ENCODE results near the gene HIPK3.
A peak's percentile ranks its signal among the peaks of the same experiment; 100 is the strongest.

HIPK3 gene

GRCh38 chr11:33262011-33262645, 4.9 kb downstream of the HIPK3 start:
- Histone ChIP-seq H3K27ac (peak overlapping the region; percentile 29; the same call in 1 of the 2 replicates), H3K79me2 (ENCODE audit: insufficient read depth, low read depth) (peaks cover 98% of the 10 kb centered on the region), H3K4me2 (peak overlapping the region; percentile 13; the same call in 1 of the 2 replicates), H3K4me1 (ENCODE audit: low read depth, poor library complexity, severe bottlenecking) (peaks cover 62% of the 10 kb centered on the region), H4K20me1 (ENCODE audit: insufficient read depth) (peaks cover 7% of the 10 kb centered on the region; the same call in 1 of the 2 replicates), H3K4me3 (IDR thresholded peaks at IDR 0.05; ENCODE audit: insufficient read depth, low read depth, low read length) (no peak overlapping the region), H3K27me3 (ENCODE audit: insufficient read depth, low read depth) (no peaks in the 10 kb centered on the region), H3K9ac (no peak overlapping the region; the same call in 1 of the 2 replicates), H3K36me3 (ENCODE audit: insufficient read depth) (no peaks in the 10 kb centered on the region), H2AFZ (ENCODE audit: low read depth) (no peak overlapping the region)
- TF ChIP-seq, protein P1, sequence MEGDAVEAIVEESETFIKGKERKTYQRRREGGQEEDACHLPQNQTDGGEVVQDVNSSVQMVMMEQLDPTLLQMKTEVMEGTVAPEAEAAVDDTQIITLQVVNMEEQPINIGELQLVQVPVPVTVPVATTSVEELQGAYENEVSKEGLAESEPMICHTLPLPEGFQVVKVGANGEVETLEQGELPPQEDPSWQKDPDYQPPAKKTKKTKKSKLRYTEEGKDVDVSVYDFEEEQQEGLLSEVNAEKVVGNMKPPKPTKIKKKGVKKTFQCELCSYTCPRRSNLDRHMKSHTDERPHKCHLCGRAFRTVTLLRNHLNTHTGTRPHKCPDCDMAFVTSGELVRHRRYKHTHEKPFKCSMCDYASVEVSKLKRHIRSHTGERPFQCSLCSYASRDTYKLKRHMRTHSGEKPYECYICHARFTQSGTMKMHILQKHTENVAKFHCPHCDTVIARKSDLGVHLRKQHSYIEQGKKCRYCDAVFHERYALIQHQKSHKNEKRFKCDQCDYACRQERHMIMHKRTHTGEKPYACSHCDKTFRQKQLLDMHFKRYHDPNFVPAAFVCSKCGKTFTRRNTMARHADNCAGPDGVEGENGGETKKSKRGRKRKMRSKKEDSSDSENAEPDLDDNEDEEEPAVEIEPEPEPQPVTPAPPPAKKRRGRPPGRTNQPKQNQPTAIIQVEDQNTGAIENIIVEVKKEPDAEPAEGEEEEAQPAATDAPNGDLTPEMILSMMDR (conservative IDR thresholded peaks at IDR 0.05; ENCODE audit: low read depth, low read length), result no peak

DNA sequence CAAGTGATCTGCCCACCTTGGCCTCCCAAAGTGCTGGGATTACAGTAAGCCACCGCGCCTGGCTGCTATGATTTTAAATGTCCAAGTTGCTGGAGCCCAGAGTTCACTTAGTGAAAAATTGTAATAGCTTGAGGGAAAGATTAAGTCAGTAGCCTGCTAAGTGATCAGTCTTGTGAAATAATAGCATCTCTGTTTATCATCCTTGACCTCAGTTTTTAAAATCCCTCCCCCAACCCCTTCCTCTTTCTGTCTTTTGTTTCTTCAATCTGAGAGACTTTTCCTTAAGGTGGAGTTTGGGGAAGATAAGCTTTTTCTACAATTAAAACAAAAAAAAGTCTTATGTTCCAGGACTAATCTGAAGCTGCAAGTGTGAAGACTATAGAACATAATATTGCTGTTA, 6.4 kb downstream of the HIPK3 start:
- peaks cover 7% of the 10 kb centered on the region; the same call in 1 of the 2 replicates for H4K20me1 ChIP-seq (ENCODE audit: insufficient read depth)
- peaks cover 98% of the 10 kb centered on the region for H3K79me2 ChIP-seq (ENCODE audit: insufficient read depth, low read depth)
- peak overlapping the region; percentile 13; the same call in 1 of the 2 replicates for H3K4me2 ChIP-seq
- H3K36me3 ChIP-seq (ENCODE audit: insufficient read depth), result no peaks in the 10 kb centered on the region
- H3K4me1 ChIP-seq (ENCODE audit: low read depth, poor library complexity, severe bottlenecking), result peaks cover 62% of the 10 kb centered on the region
- H3K9ac ChIP-seq, result no peak overlapping the region
- no peak overlapping the region for H3K27ac ChIP-seq
- H3K4me3 ChIP-seq (IDR thresholded peaks at IDR 0.05; ENCODE audit: insufficient read depth, low read depth, low read length), result no peak overlapping the region
- no peaks in the 10 kb centered on the region for H3K27me3 ChIP-seq (ENCODE audit: insufficient read depth, low read depth)
- TF ChIP-seq, protein P1 (conservative IDR thresholded peaks at IDR 0.05; ENCODE audit: low read depth, low read length), result no peak
- H2AFZ ChIP-seq (ENCODE audit: low read depth), result no peak overlapping the region

DNA sequence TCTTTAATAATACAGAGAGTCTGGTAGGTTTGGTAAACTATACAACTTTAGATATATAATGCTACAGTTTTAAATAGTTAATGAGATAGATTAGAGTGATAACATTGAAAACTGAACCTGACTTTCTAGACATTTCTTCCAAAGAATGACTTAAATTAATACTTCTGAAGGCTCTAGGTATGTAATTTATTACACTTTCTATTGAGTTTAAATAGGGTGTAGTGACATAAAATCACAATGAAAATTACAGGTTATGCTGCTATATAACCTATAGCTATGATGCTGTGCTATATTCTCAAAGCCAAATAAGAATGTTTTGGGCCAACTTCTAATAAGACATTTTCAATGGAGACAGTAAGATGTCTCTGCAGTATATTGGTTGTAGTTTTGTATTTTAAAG, 7.7 kb downstream of the HIPK3 start:
- Histone ChIP-seq H3K79me2 (ENCODE audit: insufficient read depth, low read depth) (peaks cover 97% of the 10 kb centered on the region), H3K4me1 (ENCODE audit: low read depth, poor library complexity, severe bottlenecking) (peaks cover 74% of the 10 kb centered on the region), H4K20me1 (ENCODE audit: insufficient read depth) (peaks cover 11% of the 10 kb centered on the region; the same call in 1 of the 2 replicates), H3K4me3 (IDR thresholded peaks at IDR 0.05; ENCODE audit: insufficient read depth, low read depth, low read length) (no peak overlapping the region), H3K36me3 (ENCODE audit: insufficient read depth) (no peaks in the 10 kb centered on the region), H2AFZ (ENCODE audit: low read depth) (no peak overlapping the region), H3K27me3 (ENCODE audit: insufficient read depth, low read depth) (no peaks in the 10 kb centered on the region), H3K27ac (no peak overlapping the region), H3K9ac (no peak overlapping the region), H3K4me2 (peak overlapping the region; percentile 3; the same call in 1 of the 2 replicates)
- TF ChIP-seq, protein P1 (conservative IDR thresholded peaks at IDR 0.05; ENCODE audit: low read depth, low read length), result no peak

GRCh38 chr11:33266393-33267215, 9.4 kb downstream of the HIPK3 start:
- Histone ChIP-seq H3K9ac (no peak overlapping the region), H2AFZ (ENCODE audit: low read depth) (no peak overlapping the region), H4K20me1 (ENCODE audit: insufficient read depth) (peaks cover 13% of the 10 kb centered on the region; the same call in 1 of the 2 replicates), H3K4me2 (no peak overlapping the region; the same call in 1 of the 2 replicates), H3K4me3 (IDR thresholded peaks at IDR 0.05; ENCODE audit: insufficient read depth, low read depth, low read length) (no peak overlapping the region), H3K79me2 (ENCODE audit: insufficient read depth, low read depth) (peaks cover 98% of the 10 kb centered on the region), H3K27me3 (ENCODE audit: insufficient read depth, low read depth) (no peaks in the 10 kb centered on the region), H3K27ac (peak overlapping the region; percentile 1; the same call in 1 of the 2 replicates), H3K4me1 (ENCODE audit: low read depth, poor library complexity, severe bottlenecking) (peaks cover 79% of the 10 kb centered on the region), H3K36me3 (ENCODE audit: insufficient read depth) (no peaks in the 10 kb centered on the region)
- TF ChIP-seq, protein P1 (conservative IDR thresholded peaks at IDR 0.05; ENCODE audit: low read depth, low read length), result no peak
